Osteocyte (in vitro differentiated cells): ENCODE results near the gene GFM1. TPM values are rescaled to one million over a fixed set of nuclear protein-coding genes. Genes with fewer than 3 reads are reported as not detected.

Source experiments
- DNase-seq: peaks from one replicate; pipeline ENCODE4 v3.0.0; 2021; ENCODE audit warnings: mixed read lengths; ENCODE audit not compliant: unreplicated experiment; ENCODE audit errors: extremely low spot score
- H3K27ac Mint-ChIP-seq: one replicate; pipeline ENCODE4 v1.8.0; 2021; ENCODE audit warnings: mild to moderate bottlenecking, mixed read lengths; ENCODE audit not compliant: unreplicated experiment
- H3K27me3 Mint-ChIP-seq: one replicate; pipeline ENCODE4 v1.8.0; 2021; ENCODE audit warnings: mixed read lengths; ENCODE audit not compliant: unreplicated experiment
- H3K36me3 Mint-ChIP-seq: one replicate; pipeline ENCODE4 v1.8.0; 2021; ENCODE audit warnings: mixed read lengths; ENCODE audit not compliant: unreplicated experiment
- H3K4me1 Mint-ChIP-seq: one replicate; pipeline ENCODE4 v1.8.0; 2021; ENCODE audit warnings: mixed read lengths; ENCODE audit not compliant: unreplicated experiment
- H3K4me3 Mint-ChIP-seq: one replicate; pipeline ENCODE4 v1.8.0; 2021; ENCODE audit warnings: mild to moderate bottlenecking, moderate library complexity, mixed read lengths; ENCODE audit not compliant: unreplicated experiment
- H3K9me3 Mint-ChIP-seq: one replicate; pipeline ENCODE4 v1.8.0; 2021; ENCODE audit warnings: mixed read lengths; ENCODE audit not compliant: unreplicated experiment
- total RNA-seq: library from RNA; stranded (reverse); gene quantifications from 2 replicates; pipeline ENCODE4 v1.2.1, GENCODE V29; 2021
- TF ChIP-seq, protein P1 (sequence below): fragments of 200-600 bp; sonication (generic); IDR thresholded peaks from 2 replicates; pipeline ENCODE4 v1.5.0; 2021; ENCODE audit warnings: antibody characterized with exemption, mild to moderate bottlenecking, moderate library complexity

The GFM1 gene
- total RNA-seq, 1 donor from 2014 or later, result 38.0 TPM

DNA sequence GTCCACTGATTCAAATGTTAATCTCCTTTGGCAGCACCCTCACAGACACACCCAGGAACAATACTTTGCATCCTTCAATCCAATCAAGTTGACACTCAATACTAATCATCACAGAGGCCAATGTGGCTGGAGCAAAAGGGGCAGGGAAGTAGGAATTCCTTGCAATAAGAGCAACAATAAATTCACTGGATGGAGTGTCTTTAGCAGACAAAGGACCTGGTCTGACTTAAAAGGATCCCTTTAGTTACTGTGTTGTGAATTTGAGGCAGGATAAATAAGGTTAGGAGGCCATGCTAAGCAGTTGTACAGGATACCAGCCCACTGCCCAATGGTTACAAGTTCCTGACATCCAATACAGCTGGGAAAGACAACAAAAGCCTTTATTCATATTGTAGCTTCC lies 12.3 kb upstream of the GFM1 start:
- Mint-ChIP-seq H3K36me3 (no peaks in the 10 kb centered on the region), H3K9me3 (peaks cover 8% of the 10 kb centered on the region), H3K4me3 (no peak overlapping the region), H3K27me3 (peaks cover 27% of the 10 kb centered on the region), H3K4me1 (no peaks in the 10 kb centered on the region), H3K27ac (no peak overlapping the region)
- DNase-seq, result no peak
- TF ChIP-seq, protein P1, sequence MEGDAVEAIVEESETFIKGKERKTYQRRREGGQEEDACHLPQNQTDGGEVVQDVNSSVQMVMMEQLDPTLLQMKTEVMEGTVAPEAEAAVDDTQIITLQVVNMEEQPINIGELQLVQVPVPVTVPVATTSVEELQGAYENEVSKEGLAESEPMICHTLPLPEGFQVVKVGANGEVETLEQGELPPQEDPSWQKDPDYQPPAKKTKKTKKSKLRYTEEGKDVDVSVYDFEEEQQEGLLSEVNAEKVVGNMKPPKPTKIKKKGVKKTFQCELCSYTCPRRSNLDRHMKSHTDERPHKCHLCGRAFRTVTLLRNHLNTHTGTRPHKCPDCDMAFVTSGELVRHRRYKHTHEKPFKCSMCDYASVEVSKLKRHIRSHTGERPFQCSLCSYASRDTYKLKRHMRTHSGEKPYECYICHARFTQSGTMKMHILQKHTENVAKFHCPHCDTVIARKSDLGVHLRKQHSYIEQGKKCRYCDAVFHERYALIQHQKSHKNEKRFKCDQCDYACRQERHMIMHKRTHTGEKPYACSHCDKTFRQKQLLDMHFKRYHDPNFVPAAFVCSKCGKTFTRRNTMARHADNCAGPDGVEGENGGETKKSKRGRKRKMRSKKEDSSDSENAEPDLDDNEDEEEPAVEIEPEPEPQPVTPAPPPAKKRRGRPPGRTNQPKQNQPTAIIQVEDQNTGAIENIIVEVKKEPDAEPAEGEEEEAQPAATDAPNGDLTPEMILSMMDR, result no peak

DNA sequence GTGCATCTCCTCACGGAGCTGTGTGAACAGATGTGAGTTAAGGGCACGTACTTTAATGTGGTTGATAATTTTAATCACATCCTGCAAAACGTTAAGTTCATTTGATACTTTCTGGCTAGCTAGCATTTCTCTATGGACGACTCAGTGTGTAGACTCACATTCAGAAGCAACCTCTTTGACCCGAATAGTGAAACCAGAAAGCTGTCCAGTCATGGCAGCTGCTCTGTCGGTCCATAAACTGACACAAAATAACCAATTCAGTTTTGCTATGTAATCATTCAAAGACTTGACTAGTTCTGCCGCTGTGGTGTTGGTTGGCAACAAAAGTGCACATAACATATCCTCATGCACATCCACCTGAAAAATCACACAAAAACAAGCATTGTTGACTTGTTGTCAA lies 3.7 kb upstream of the GFM1 start:
- no peak for DNase-seq
- Mint-ChIP-seq H3K4me1 (peaks cover 9% of the 10 kb centered on the region), H3K27ac (no peak overlapping the region), H3K4me3 (no peak overlapping the region), H3K36me3 (no peaks in the 10 kb centered on the region), H3K9me3 (no peaks in the 10 kb centered on the region), H3K27me3 (no peaks in the 10 kb centered on the region)
- TF ChIP-seq, protein P1, result no peak

DNA sequence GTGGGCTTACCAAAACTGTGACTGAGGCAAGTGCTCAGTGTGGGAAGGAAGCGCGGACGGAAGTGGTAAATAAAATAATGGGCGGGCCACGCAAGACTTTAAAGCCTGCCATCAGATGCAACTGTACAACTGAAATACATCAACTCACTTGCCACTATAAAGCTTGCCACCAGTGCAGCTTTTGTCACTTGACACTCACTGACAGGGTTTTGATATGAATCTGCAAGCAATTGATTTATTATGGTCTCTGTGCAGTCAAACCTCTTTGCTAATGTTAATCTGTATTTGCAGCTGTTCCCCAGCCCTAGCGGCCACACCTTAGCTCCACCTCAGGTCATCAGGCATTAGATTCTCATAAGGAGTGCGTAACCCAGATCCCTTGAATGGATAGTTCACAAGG lies 2.3 kb upstream of the GFM1 start:
- DNase-seq, result no peak
- Mint-ChIP-seq H3K4me3 (no peak overlapping the region), H3K27ac (no peak overlapping the region), H3K36me3 (peaks cover 4% of the 10 kb centered on the region), H3K4me1 (peaks cover 16% of the 10 kb centered on the region), H3K27me3 (no peaks in the 10 kb centered on the region), H3K9me3 (no peaks in the 10 kb centered on the region)
- TF ChIP-seq, protein P1, result no peak

DNA sequence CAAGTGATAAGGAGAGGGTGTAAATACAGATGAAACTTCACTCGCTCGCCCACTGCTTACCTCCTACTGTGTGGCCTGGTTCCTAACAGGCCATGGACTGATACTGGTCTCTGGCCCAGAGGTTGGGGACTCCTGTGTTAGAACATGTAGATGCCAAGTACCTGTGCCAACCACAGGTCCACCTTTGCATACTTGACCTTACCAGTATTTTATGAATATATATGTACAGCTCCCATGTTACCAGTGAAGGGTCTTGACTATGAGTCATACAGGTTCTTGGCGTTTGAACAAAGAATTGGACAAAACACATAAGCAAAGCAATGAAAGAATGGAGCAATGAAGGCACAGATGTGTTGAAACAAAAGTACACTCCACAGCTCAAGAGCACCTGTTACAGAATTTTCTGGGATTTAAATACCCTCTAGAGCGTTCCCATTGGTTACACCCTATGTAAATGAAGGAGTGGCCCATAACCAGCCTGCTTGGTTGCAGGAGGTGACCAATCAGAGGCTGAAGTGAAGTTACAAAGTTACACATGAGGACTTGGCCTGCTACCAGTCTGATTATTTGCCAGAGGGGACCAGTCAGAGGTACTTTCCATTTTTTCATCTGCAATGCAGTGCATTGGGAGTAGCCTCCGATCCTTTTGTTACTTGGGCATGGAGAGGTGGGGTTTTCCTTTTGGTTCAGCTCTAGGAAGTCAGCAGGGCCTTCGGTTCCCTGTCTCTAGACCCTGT lies 1.7 kb upstream of the GFM1 start:
- Mint-ChIP-seq H3K9me3 (no peaks in the 10 kb centered on the region), H3K27ac (no peak overlapping the region), H3K4me1 (peaks cover 16% of the 10 kb centered on the region), H3K4me3 (no peak overlapping the region), H3K36me3 (peaks cover 6% of the 10 kb centered on the region), H3K27me3 (no peaks in the 10 kb centered on the region)
- TF ChIP-seq, protein P1, result no peak
- no peak for DNase-seq

DNA sequence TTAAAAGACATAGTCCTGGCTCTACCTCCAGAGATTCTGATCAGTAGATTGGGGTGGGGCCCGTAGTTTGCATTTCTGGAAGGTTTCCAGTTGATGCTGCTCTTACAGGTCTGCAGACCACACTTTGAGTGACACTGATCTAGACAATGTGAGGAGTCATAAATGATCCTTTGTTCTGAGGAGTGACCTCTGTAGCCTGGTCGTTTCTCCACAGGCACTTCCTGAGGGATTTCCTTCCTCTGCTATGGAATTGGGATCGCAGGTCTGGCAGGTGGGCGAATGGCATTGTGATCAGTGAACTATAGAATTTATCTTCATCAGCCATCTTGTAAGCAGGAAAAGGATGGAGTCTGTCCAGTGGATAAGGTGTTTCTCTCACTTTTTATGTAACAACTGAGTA lies 5.5 kb downstream of the GFM1 start:
- DNase-seq, result no peak
- TF ChIP-seq, protein P1, result no peak
- Mint-ChIP-seq H3K27ac (no peak overlapping the region), H3K9me3 (no peaks in the 10 kb centered on the region), H3K27me3 (no peaks in the 10 kb centered on the region), H3K36me3 (peaks cover 38% of the 10 kb centered on the region), H3K4me1 (peaks cover 13% of the 10 kb centered on the region), H3K4me3 (no peak overlapping the region)
